Small intestine (tissue), 7 donors: ENCODE results near the gene FRMPD4. TPM values are rescaled to one million over a fixed set of nuclear protein-coding genes. Genes with fewer than 3 reads are reported as not detected.

Experiments used
- DNase-seq, 2 donors: peaks; one replicate each; pipeline versions ENCODE4 v3.0.0 to v3.0.0-alpha.2; 2013
- FAIRE-seq: peaks from 2 replicates; lab custom pipeline; 2012; peaks lifted over from hg19 to GRCh38; lab: Jason Lieb, UNC
- H3K27ac ChIP-seq, 3 donors: one replicate each; pipeline ENCODE4 v1.5.1; 2013; ENCODE audit warnings: low read length in 2 of 3, mild to moderate bottlenecking in 2 of 3, control low read depth in 1 of 3, inconsistent platforms in 1 of 3, low read depth in 1 of 3, moderate library complexity in 1 of 3
- H3K27me3 ChIP-seq, 3 donors: one replicate each; pipeline ENCODE4 v1.6.1; 2013; ENCODE audit warnings: low read length in 3 of 3, inconsistent platforms in 1 of 3; ENCODE audit not compliant: control insufficient read depth in 3 of 3, insufficient read depth in 3 of 3
- H3K36me3 ChIP-seq, 3 donors: one replicate each; pipeline ENCODE4 v1.6.1; 2013; ENCODE audit warnings: low read length in 3 of 3, inconsistent platforms in 1 of 3, low read depth in 1 of 3, mild to moderate bottlenecking in 1 of 3, moderate library complexity in 1 of 3; ENCODE audit not compliant: control insufficient read depth in 3 of 3, insufficient read depth in 2 of 3
- H3K4me1 ChIP-seq, 3 donors: one replicate each; pipeline ENCODE4 v1.6.1; 2013; ENCODE audit warnings: low read length in 2 of 3, inconsistent platforms in 1 of 3, low read depth in 1 of 3, mild to moderate bottlenecking in 1 of 3, moderate library complexity in 1 of 3; ENCODE audit not compliant: control insufficient read depth in 3 of 3, insufficient read depth in 2 of 3
- H3K4me3 ChIP-seq, 3 donors: one replicate each; pipeline ENCODE4 v1.5.1; 2013; ENCODE audit warnings: low read length in 3 of 3, control low read depth in 1 of 3, inconsistent platforms in 1 of 3, low read depth in 1 of 3, mild to moderate bottlenecking in 1 of 3, moderate library complexity in 1 of 3
- H3K9me3 ChIP-seq, 2 donors: one replicate each; pipeline ENCODE4 v1.6.1; 2013; ENCODE audit warnings: low read depth in 1 of 2, low read length in 1 of 2; ENCODE audit not compliant: control insufficient read depth in 2 of 2, insufficient read depth in 1 of 2
- WGBS, 3 donors: extraction: QIAGEN DNeasy Blood & Tissue Kit; methylation state at CpG; one replicate each; pipeline ENCODE4 v1.1.7; 2013; 5-methylcytosine and 5-hydroxymethylcytosine counted together
- polyA plus RNA-seq, 4 donors: library from polyadenylated mRNA; stranded (reverse) in 3 of 4; unstranded in 1 of 4; fragments of 200-250 nt in 3 of 4; fragments of 120-200 nt in 1 of 4; gene quantifications; one replicate each; pipeline versions ENCODE4 v1.2.1 to v1.2.3, GENCODE V29; 2013
- donor health status: healthy with polysubstance abuse.
- donor health status: control.
- donor health status: control.
- donor health status: Bipolar disorder and iron deficiency.
- donor health status: healthy.

Gene FRMPD4
- polyA plus RNA-seq, 4 donors = 0.04 to 0.21 TPM; not detected in 2

GRCh38 chrX:12657881-12658280 is 519.6 kb downstream of the FRMPD4 start:
- H3K27ac ChIP-seq = no peak overlapping the region
- FAIRE-seq = no peak
- WGBS, 3 donors = 53 to 74% (median 71%) methylated on average over 1 of the region's 1 CpG
- H3K4me3 ChIP-seq = no peak overlapping the region
- H3K4me1 ChIP-seq = no peaks in the 10 kb centered on the region
- DNase-seq = no peak
- no peaks in the 10 kb centered on the region for H3K27me3 ChIP-seq
- no peaks in the 10 kb centered on the region for H3K36me3 ChIP-seq
- H3K9me3 ChIP-seq = peaks cover 0 to 2% of the 10 kb centered on the region in 2 donors

GRCh38 chrX:12661464-12661863 is 523.2 kb downstream of the FRMPD4 start:
- WGBS, 3 donors = 49 to 86% (median 80%) methylated on average over 2 of the region's 2 CpGs
- FAIRE-seq = no peak
- no peaks in the 10 kb centered on the region for H3K36me3 ChIP-seq
- H3K27me3 ChIP-seq = no peaks in the 10 kb centered on the region
- no peaks in the 10 kb centered on the region for H3K4me1 ChIP-seq
- H3K27ac ChIP-seq = no peak overlapping the region
- H3K9me3 ChIP-seq = peaks cover 0 to 2% of the 10 kb centered on the region in 2 donors
- no peak for DNase-seq
- no peak overlapping the region for H3K4me3 ChIP-seq

- WGBS, 3 donors = 55 to 72% (median 62%) methylated on average over 3 of the region's 3 CpGs
- H3K4me3 ChIP-seq = no peak overlapping the region
These were observed 534.3 kb downstream of the FRMPD4 start for GRCh38 chrX:12672367-12673106.

GRCh38 chrX:12673487-12673886 is 535.2 kb downstream of the FRMPD4 start:
- Histone ChIP-seq H3K4me3 (no peak overlapping the region), H3K36me3 (no peaks in the 10 kb centered on the region), H3K27ac (no peak overlapping the region), H3K27me3 (no peaks in the 10 kb centered on the region), H3K4me1 (no peaks in the 10 kb centered on the region), H3K9me3 (no peaks in the 10 kb centered on the region)
- 54 to 75% (median 55%) methylated on average over 2 of the region's 2 CpGs for WGBS, 3 donors
- FAIRE-seq (no peak), DNase-seq (no peak)

More at GRCh38 chrX:12672367-12673106, 534.3 kb downstream of the FRMPD4 start:
- H3K27me3 ChIP-seq = no peaks in the 10 kb centered on the region
- no peaks in the 10 kb centered on the region for H3K4me1 ChIP-seq
- no peaks in the 10 kb centered on the region for H3K36me3 ChIP-seq
- FAIRE-seq = no peak
- no peak overlapping the region for H3K27ac ChIP-seq
- no peak for DNase-seq
- no peaks in the 10 kb centered on the region for H3K9me3 ChIP-seq

- 73 to 100% (median 96%) methylated on average over 1 of the region's 1 CpG for WGBS, 3 donors
- FAIRE-seq = no peak
These were observed 541.2 kb downstream of the FRMPD4 start for GRCh38 chrX:12679522-12679921.

GRCh38 chrX:12681047-12681446 is 542.8 kb downstream of the FRMPD4 start:
- Histone ChIP-seq H3K27me3 (no peaks in the 10 kb centered on the region), H3K36me3 (no peaks in the 10 kb centered on the region), H3K27ac (no peak overlapping the region), H3K4me1 (no peaks in the 10 kb centered on the region), H3K4me3 (no peak overlapping the region), H3K9me3 (no peaks in the 10 kb centered on the region)
- FAIRE-seq = no peak
- no peak for DNase-seq
- 26 to 73% (median 56%) methylated on average over 7 of the region's 7 CpGs for WGBS, 3 donors

More at GRCh38 chrX:12679522-12679921, 541.2 kb downstream of the FRMPD4 start:
- no peaks in the 10 kb centered on the region for H3K9me3 ChIP-seq
- H3K27me3 ChIP-seq = no peaks in the 10 kb centered on the region
- no peak overlapping the region for H3K27ac ChIP-seq
- no peaks in the 10 kb centered on the region for H3K4me1 ChIP-seq
- DNase-seq = no peak
- no peak overlapping the region for H3K4me3 ChIP-seq
- no peaks in the 10 kb centered on the region for H3K36me3 ChIP-seq

- DNase-seq (no peak), FAIRE-seq (no peak)
- Histone ChIP-seq H3K4me1 (no peaks in the 10 kb centered on the region), H3K4me3 (no peak overlapping the region), H3K9me3 (no peaks in the 10 kb centered on the region), H3K27me3 (no peaks in the 10 kb centered on the region), H3K27ac (no peak overlapping the region), H3K36me3 (no peaks in the 10 kb centered on the region)
- 33 to 50% (median 46%) methylated on average over 2 of the region's 2 CpGs for WGBS, 3 donors
These were observed 547.3 kb downstream of the FRMPD4 start for GRCh38 chrX:12685541-12685940.

GRCh38 chrX:12686331-12686730 is 548.1 kb downstream of the FRMPD4 start:
- no peaks in the 10 kb centered on the region for H3K36me3 ChIP-seq
- no peak for FAIRE-seq
- DNase-seq = no peak
- no peaks in the 10 kb centered on the region for H3K4me1 ChIP-seq
- no peaks in the 10 kb centered on the region for H3K9me3 ChIP-seq
- no peaks in the 10 kb centered on the region for H3K27me3 ChIP-seq
- H3K4me3 ChIP-seq = no peak overlapping the region
- H3K27ac ChIP-seq = no peak overlapping the region

GRCh38 chrX:12690646-12691045 is 552.4 kb downstream of the FRMPD4 start:
- H3K27ac ChIP-seq = no peak overlapping the region
- 69 to 91% (median 88%) methylated on average over 3 of the region's 3 CpGs for WGBS, 3 donors
- no peaks in the 10 kb centered on the region for H3K36me3 ChIP-seq
- H3K4me3 ChIP-seq = no peak overlapping the region
- no peak for FAIRE-seq
- no peaks in the 10 kb centered on the region for H3K9me3 ChIP-seq
- no peaks in the 10 kb centered on the region for H3K4me1 ChIP-seq
- DNase-seq = no peak
- no peaks in the 10 kb centered on the region for H3K27me3 ChIP-seq
